NCI-H146 treated with DMSO at 0.1 percent for 48 hours (cell line): Measurements from ENCODE around the gene TRIM29.

Experiments used
- DNase-seq: peaks from one replicate; lab custom pipeline; 2025; ENCODE audit not compliant: unreplicated experiment; lab: John Stamatoyannopoulos, UW

Gene TRIM29

GRCh38 chr11:120065876-120066275, 72.0 kb downstream of the TRIM29 start:
- DNase-seq = no peak

- DNase-seq = no peak
These were observed 72.7 kb downstream of the TRIM29 start for GRCh38 chr11:120065176-120065575.

GRCh38 chr11:120064341-120064740, 73.6 kb downstream of the TRIM29 start:
- DNase-seq = no peak

GRCh38 chr11:120063686-120064340, 74.1 kb downstream of the TRIM29 start:
- DNase-seq = no peak

GRCh38 chr11:120062561-120062930, 75.4 kb downstream of the TRIM29 start:
- DNase-seq = no peak

GRCh38 chr11:120061761-120062560, 76.0 kb downstream of the TRIM29 start:
- DNase-seq = no peak
